ENCODE results near the gene TYR. TPM values are rescaled to one million over a fixed set of nuclear protein-coding genes. Genes with fewer than 3 reads are reported as not detected.
"Not testable (repeated sequence)": the region's sequence is repeated elsewhere in the genome, so short reads cannot be mapped to it uniquely, and the experiment has no call there.

The TYR gene
- polyA plus RNA-seq, 3 donors = 0.09 to 0.38 (median 0.15) TPM

DNA sequence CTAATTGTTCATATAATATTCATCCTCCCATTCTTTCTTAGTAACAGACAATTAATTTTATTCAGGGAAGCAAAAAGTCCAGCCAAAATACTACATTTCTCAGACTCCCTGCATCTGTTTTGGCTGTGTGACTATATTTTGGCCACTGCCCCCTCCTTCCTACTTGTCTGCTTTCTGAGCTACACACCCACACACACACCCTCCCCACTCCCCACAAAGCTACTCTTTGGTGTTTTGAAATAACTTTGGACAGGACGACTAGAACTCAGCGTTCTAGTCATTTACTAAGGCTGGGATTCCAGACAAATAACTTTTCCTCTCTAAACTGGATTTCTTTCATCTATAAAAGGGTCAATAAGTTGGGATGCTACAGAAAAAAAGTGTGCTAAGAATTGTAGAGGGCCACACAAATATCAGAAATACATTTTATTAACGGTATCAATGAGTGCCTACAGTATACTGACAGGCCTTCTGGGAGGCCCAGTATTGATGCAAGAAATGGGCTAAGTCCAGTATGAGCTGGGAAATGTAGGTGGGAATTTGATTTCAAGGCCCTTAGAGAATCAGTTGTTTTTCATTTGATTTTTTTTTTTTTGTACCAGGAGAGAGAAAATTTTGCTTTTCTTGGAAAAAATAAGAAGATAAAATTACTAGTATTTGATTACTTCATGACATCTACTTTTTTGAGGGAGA is 165.4 kb downstream of the TYR start:
- not testable (repeated sequence) for DNase-seq

Other genes with a start within 250 kb of the TYR start
- under 1 TPM; 0.21 to 0.47 (median 0.23) TPM for gene GRM5, start 111.9 kb upstream of the TYR start, polyA plus RNA-seq (ENCODE audit: insufficient read length in 3 of 3)

Data from renal pelvis (tissue), 4 donors.